Lung (tissue), 12 donors: ENCODE measurements around the gene CELA2B. TPM values are rescaled to one million over a fixed set of nuclear protein-coding genes. Genes with fewer than 3 reads are reported as not detected.

Experiments used
- ATAC-seq: fragments of 200-7000 bp; cut with Tn5 transposase; one replicate; pipeline ENCODE4 v1.9.1; 2020; ENCODE audit warnings: moderate number of reproducible peaks; ENCODE audit not compliant: insufficient read depth, low FRiP score
- DNase-seq, 3 donors: peaks; one replicate each; pipeline ENCODE4 v3.0.0-alpha.2; 2013 to 2017
- H3K27ac ChIP-seq, 2 donors: one replicate each; pipeline ENCODE4 v1.5.1; 2013; ENCODE audit warnings: mild to moderate bottlenecking in 2 of 2, moderate library complexity in 2 of 2, control low read depth in 1 of 2, inconsistent platforms in 1 of 2, low read depth in 1 of 2, low read length in 1 of 2
- H3K27me3 ChIP-seq, 3 donors: one replicate each; pipeline ENCODE4 v1.5.1; 2013; ENCODE audit warnings: low read length in 2 of 3; ENCODE audit not compliant: control insufficient read depth in 3 of 3, insufficient read depth in 3 of 3
- H3K36me3 ChIP-seq, 4 donors: one replicate each; pipeline ENCODE4 v1.5.1; 2013; ENCODE audit warnings: low read length in 4 of 4, mild to moderate bottlenecking in 1 of 4, moderate library complexity in 1 of 4; ENCODE audit not compliant: control insufficient read depth in 4 of 4, insufficient read depth in 4 of 4
- H3K4me1 ChIP-seq, 5 donors: one replicate each; pipeline ENCODE4 v1.5.1; 2013; ENCODE audit warnings: low read length in 5 of 5, mild to moderate bottlenecking in 2 of 5, moderate library complexity in 1 of 5; ENCODE audit not compliant: control insufficient read depth in 5 of 5, insufficient read depth in 5 of 5
- H3K4me3 ChIP-seq: one replicate; pipeline ENCODE4 v1.5.1; 2013; ENCODE audit warnings: mild to moderate bottlenecking, control low read depth, moderate library complexity
- H3K9ac ChIP-seq, 2 donors: one replicate each; pipeline ENCODE4 v1.5.1; 2013; ENCODE audit warnings: low read length in 2 of 2, control low read depth in 1 of 2; ENCODE audit not compliant: insufficient read depth in 1 of 2
- H3K9me3 ChIP-seq, 4 donors: one replicate each; pipeline ENCODE4 v1.5.1; 2013; ENCODE audit warnings: low read length in 3 of 4, mild to moderate bottlenecking in 1 of 4, moderate library complexity in 1 of 4; ENCODE audit not compliant: control insufficient read depth in 4 of 4, insufficient read depth in 3 of 4
- CTCF ChIP-seq: IDR thresholded peaks from 2 replicates; pipeline ENCODE4 v1.5.1; 2012; ENCODE audit warnings: mild to moderate bottlenecking; ENCODE audit errors: control extremely low read depth, extremely low read depth
- WGBS, 2 donors: extraction: QIAGEN DNeasy Blood & Tissue Kit; methylation state at CpG; one replicate each; pipeline ENCODE4 v1.1.7; 2013; 5-methylcytosine and 5-hydroxymethylcytosine counted together
- polyA plus RNA-seq, 2 donors: library from polyadenylated mRNA; stranded (reverse); fragments of 200-250 nt; gene quantifications; one replicate each; pipeline ENCODE4 v1.2.1, GENCODE V29; 2013
- total RNA-seq, 2 donors: library from RNA; depleted of rRNA in 1 of 2; stranded (reverse); fragments of >200 nt in 1 of 2; gene quantifications; one replicate each; pipeline ENCODE4 v1.2.1, GENCODE V29; 2014 to 2021
- donor health status: control.
- donor health status: control.
- donor health status: Bipolar disorder and iron deficiency.
- donor health status: healthy.
- donor health status: DM: yes; HTN: yes; CAD: no.

The CELA2B gene
- total and polyA plus RNA-seq, 4 donors: 0.63 to 1.3 TPM; not detected in 2

GRCh38 chr1:15453734-15454133 is 22.2 kb upstream of the CELA2B start:
- H3K9me3 ChIP-seq: peaks cover 0 to 1% (median 0%) of the 10 kb centered on the region in 4 donors
- no peak overlapping the region for H3K27ac ChIP-seq
- TF ChIP-seq CTCF: no peak
- no peak overlapping the region for H3K4me3 ChIP-seq
- H3K27me3 ChIP-seq: no peaks in the 10 kb centered on the region
- H3K36me3 ChIP-seq: no peaks in the 10 kb centered on the region
- H3K4me1 ChIP-seq: no peaks in the 10 kb centered on the region
- WGBS, 2 donors: 84 to 87% methylated on average over 11 of the region's 11 CpGs
- DNase-seq (no peak), ATAC-seq (no peak)
- H3K9ac ChIP-seq: no peak overlapping the region

- TF ChIP-seq CTCF: no peak
- H3K9ac ChIP-seq: no peak overlapping the region
- DNase-seq (no peak), ATAC-seq (no peak)
- no peak overlapping the region for H3K27ac ChIP-seq
- WGBS, 2 donors: 66 to 92% methylated on average over 3 of the region's 3 CpGs
- no peak overlapping the region for H3K4me3 ChIP-seq
- H3K4me1 ChIP-seq: no peaks in the 10 kb centered on the region
- no peaks in the 10 kb centered on the region for H3K27me3 ChIP-seq
- H3K36me3 ChIP-seq: no peaks in the 10 kb centered on the region
- H3K9me3 ChIP-seq: peaks cover 0 to 1% (median 0%) of the 10 kb centered on the region in 4 donors
Measured at GRCh38 chr1:15454256-15454655, 21.6 kb upstream of the CELA2B start.

GRCh38 chr1:15455522-15455921 is 20.4 kb upstream of the CELA2B start:
- no peaks in the 10 kb centered on the region for H3K36me3 ChIP-seq
- ATAC-seq (no peak), DNase-seq (no peak)
- TF ChIP-seq CTCF: no peak
- no peaks in the 10 kb centered on the region for H3K9me3 ChIP-seq
- H3K9ac ChIP-seq: no peak overlapping the region
- no peaks in the 10 kb centered on the region for H3K27me3 ChIP-seq
- no peak overlapping the region for H3K4me3 ChIP-seq
- H3K27ac ChIP-seq: no peak overlapping the region
- 50 to 81% methylated on average over 4 to 6 of the region's 6 CpGs for WGBS, 2 donors
- peaks cover 0 to 1% (median 0%) of the 10 kb centered on the region in 5 donors for H3K4me1 ChIP-seq

- H3K9ac ChIP-seq: no peak within 1 kb of the TSS
- no peaks in the 10 kb centered on the region for H3K9me3 ChIP-seq
- WGBS, 2 donors: 87 to 88% methylated on average over 8 of the region's 8 CpGs
- TF ChIP-seq CTCF: no peak
- H3K27me3 ChIP-seq: no peaks in the 10 kb centered on the region
- H3K4me1 ChIP-seq: peaks cover 0 to 1% (median 0%) of the 10 kb centered on the region in 5 donors
- no peak within 1 kb of the TSS for H3K4me3 ChIP-seq
- DNase-seq (no peak), ATAC-seq (no peak)
- H3K36me3 ChIP-seq: no peaks in the 10 kb centered on the region
- no peak within 1 kb of the TSS for H3K27ac ChIP-seq
Measured at GRCh38 chr1:15456313-15456954, 19.5 kb upstream of the CELA2B start, which contains the start of gene CELA2A. Gene CELA2A, plus strand, starts transcription at chr1:15456732. Its CDS starts 22 bp downstream, at chr1:15456754.
